Nephron (organoid): Measurements from ENCODE around the gene ZNF565.

Experiments
- H3K27ac Mint-ChIP-seq, 3 experiments: 2 replicates each; pipeline ENCODE4 v1.8.0; 2020; ENCODE audit warnings: mixed read lengths in 3 of 3, mild to moderate bottlenecking in 2 of 3, moderate library complexity in 1 of 3
- H3K27me3 Mint-ChIP-seq: 2 replicates; pipeline ENCODE4 v1.8.0; 2021; ENCODE audit warnings: low read depth, mild to moderate bottlenecking, moderate library complexity, mixed read lengths
- H3K36me3 Mint-ChIP-seq: 2 replicates; pipeline ENCODE4 v1.8.0; 2020; ENCODE audit warnings: low read depth, mixed read lengths
- H3K4me1 Mint-ChIP-seq: 2 replicates; pipeline ENCODE4 v1.8.0; 2020; ENCODE audit warnings: mixed read lengths
- H3K4me3 Mint-ChIP-seq, 3 experiments: 2 replicates each; pipeline ENCODE4 v1.8.0; 2020; ENCODE audit warnings: mild to moderate bottlenecking in 3 of 3, mixed read lengths in 3 of 3, moderate library complexity in 2 of 3
- H3K9me3 Mint-ChIP-seq: 2 replicates; pipeline ENCODE4 v1.8.0; 2020; ENCODE audit warnings: mixed read lengths
- TF ChIP-seq, protein P1 (sequence below), 3 experiments: fragments of 200-600 bp; sonication (generic); IDR thresholded peaks; one replicate each; pipeline ENCODE4 v1.5.0; 2021; ENCODE audit warnings: antibody characterized with exemption in 3 of 3; ENCODE audit not compliant: unreplicated experiment in 3 of 3

The ZNF565 gene

DNA sequence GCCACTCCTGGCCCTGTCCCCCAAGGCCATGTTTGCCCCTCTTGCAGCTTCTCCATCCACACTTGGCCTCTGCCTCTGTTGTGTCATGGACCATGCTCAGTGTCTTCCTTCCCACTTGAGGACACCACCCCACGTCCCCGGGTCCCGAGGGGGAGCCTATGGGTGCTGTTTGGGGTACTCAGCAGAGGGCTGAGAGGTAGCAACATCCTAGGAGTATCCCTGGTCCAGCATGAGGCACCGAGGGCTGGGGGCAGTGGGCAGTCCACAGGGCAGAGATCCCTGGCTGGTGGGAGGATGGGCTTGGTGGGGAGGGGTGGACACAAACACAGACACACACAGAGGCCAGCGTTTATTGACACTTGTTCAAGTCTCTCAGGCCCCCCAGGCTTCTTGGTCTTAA is 63.9 kb downstream of the ZNF565 start:
- H3K4me1 Mint-ChIP-seq = peaks cover 5% of the 10 kb centered on the region
- peaks cover 49% of the 10 kb centered on the region for H3K36me3 Mint-ChIP-seq
- no peak overlapping the region for H3K4me3 Mint-ChIP-seq
- no peaks in the 10 kb centered on the region for H3K9me3 Mint-ChIP-seq
- TF ChIP-seq, protein P1, sequence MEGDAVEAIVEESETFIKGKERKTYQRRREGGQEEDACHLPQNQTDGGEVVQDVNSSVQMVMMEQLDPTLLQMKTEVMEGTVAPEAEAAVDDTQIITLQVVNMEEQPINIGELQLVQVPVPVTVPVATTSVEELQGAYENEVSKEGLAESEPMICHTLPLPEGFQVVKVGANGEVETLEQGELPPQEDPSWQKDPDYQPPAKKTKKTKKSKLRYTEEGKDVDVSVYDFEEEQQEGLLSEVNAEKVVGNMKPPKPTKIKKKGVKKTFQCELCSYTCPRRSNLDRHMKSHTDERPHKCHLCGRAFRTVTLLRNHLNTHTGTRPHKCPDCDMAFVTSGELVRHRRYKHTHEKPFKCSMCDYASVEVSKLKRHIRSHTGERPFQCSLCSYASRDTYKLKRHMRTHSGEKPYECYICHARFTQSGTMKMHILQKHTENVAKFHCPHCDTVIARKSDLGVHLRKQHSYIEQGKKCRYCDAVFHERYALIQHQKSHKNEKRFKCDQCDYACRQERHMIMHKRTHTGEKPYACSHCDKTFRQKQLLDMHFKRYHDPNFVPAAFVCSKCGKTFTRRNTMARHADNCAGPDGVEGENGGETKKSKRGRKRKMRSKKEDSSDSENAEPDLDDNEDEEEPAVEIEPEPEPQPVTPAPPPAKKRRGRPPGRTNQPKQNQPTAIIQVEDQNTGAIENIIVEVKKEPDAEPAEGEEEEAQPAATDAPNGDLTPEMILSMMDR (IDR thresholded peaks at IDR 0.05; ENCODE audit: unreplicated experiment in 3 of 3) = no peak
- peak overlapping the region in 1 of 3 experiments; percentile 40 for H3K27ac Mint-ChIP-seq
- no peaks in the 10 kb centered on the region for H3K27me3 Mint-ChIP-seq

DNA sequence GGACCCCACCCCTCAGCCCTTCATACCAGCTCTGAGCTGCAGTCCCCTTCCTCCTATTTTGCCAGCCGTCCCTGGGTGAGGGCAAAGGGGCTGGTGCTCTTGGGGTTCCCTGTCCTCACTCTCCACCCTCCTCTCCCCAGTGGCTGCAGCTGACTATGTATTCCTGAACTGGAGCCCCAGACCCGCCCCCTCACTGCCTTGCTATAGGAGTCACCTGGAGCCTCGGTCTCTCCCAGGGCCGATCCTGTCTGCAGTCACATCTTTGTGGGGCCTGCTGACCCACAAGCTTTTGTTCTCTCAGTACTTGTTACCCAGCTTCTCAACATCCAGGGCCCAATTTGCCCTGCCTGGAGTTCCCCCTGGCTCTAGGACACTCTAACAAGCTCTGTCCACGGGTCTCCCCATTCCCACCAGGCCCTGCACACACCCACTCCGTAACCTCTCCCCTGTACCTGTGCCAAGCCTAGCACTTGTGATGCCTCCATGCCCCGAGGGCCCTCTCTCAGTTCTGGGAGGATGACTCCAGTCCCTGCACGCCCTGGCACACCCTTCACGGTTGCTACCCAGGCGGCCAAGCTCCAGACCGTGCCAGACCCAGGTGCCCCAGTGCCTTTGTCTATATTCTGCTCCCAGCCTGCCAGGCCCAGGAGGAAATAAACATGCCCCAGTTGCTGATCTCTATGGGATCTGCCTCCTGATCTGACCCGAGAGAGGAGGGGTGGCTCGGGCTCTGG is 64.6 kb downstream of the ZNF565 start:
- no peaks in the 10 kb centered on the region for H3K9me3 Mint-ChIP-seq
- TF ChIP-seq, protein P1 (IDR thresholded peaks at IDR 0.05; ENCODE audit: unreplicated experiment in 3 of 3) = no peak
- no peaks in the 10 kb centered on the region for H3K27me3 Mint-ChIP-seq
- no peak overlapping the region for H3K4me3 Mint-ChIP-seq
- H3K27ac Mint-ChIP-seq = peak overlapping the region in 1 of 3 experiments; percentile 40
- peaks cover 4% of the 10 kb centered on the region for H3K4me1 Mint-ChIP-seq
- H3K36me3 Mint-ChIP-seq = peaks cover 53% of the 10 kb centered on the region

DNA sequence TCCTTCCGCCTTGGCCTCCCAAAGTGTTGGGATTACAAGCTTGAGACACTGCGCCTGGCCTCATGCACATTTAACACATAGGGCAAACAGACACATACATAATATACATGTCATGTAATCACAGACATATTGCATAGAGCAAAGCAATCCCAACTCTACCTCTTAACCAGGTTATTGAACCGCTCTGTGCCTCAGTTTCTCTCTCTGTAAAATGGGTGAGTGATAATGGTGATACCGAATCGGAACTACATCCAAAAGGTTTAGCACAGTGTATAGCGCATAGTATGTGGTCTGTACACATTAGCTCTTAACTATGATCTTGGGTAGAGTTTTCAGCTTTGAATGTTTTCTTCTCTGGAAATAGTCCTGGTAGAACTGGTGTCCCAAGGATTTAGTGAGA is 69.8 kb downstream of the ZNF565 start:
- TF ChIP-seq, protein P1 (IDR thresholded peaks at IDR 0.05; ENCODE audit: unreplicated experiment in 3 of 3) = no peak
- H3K27me3 Mint-ChIP-seq = no peaks in the 10 kb centered on the region
- H3K27ac Mint-ChIP-seq = no peak overlapping the region
- peaks cover 9% of the 10 kb centered on the region for H3K4me1 Mint-ChIP-seq
- H3K4me3 Mint-ChIP-seq = peak overlapping the region in 1 of 3 experiments; percentile 34
- no peaks in the 10 kb centered on the region for H3K9me3 Mint-ChIP-seq
- peaks cover 67% of the 10 kb centered on the region for H3K36me3 Mint-ChIP-seq

DNA sequence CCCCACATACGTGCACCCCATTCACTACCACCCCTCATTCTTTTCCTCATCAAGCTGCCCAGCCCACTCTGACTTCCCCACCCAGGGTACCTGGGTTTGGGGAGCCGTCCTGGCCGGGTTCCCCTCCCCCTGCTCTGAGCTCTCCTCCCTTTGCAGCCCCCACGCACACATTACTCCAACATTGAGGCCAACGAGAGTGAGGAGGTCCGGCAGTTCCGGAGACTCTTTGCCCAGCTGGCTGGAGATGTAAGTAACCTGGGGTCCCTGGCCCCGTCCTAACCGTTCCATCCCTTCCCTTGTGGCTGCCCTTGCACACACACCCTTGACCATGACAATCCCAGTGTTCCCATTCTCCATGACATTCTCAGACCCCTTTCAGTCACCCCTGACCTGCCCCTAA is 72.0 kb downstream of the ZNF565 start:
- Mint-ChIP-seq H3K4me3 (peak overlapping the region; percentile 66 to 98 (median 68)), H3K9me3 (no peaks in the 10 kb centered on the region), H3K4me1 (peaks cover 9% of the 10 kb centered on the region), H3K36me3 (peaks cover 51% of the 10 kb centered on the region), H3K27ac (no peak overlapping the region), H3K27me3 (no peaks in the 10 kb centered on the region)
- TF ChIP-seq, protein P1 (IDR thresholded peaks at IDR 0.05; ENCODE audit: unreplicated experiment in 3 of 3) = no peak

DNA sequence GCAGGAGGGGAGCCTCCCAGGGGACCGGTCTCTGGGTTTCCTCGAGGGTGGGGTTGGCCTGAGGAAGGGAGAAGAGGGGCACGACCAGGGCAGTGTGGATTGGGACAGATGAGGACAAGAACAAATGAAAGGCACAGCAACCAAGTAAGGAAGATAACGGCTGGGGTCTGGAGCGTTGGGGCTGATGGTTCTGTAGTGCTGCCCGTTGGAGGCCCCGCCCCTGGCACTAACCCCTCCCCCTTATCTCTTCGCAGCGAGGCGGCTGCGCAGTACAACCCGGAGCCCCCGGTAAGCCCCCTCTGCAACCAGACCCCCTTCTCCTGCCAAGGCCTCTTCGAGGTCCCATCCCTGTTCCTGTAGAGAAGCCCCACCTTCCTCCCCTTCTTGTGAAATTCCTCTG is 72.4 kb downstream of the ZNF565 start:
- H3K27ac Mint-ChIP-seq = no peak overlapping the region
- peaks cover 9% of the 10 kb centered on the region for H3K4me1 Mint-ChIP-seq
- H3K9me3 Mint-ChIP-seq = no peaks in the 10 kb centered on the region
- TF ChIP-seq, protein P1 (IDR thresholded peaks at IDR 0.05; ENCODE audit: unreplicated experiment in 3 of 3) = no peak
- no peaks in the 10 kb centered on the region for H3K27me3 Mint-ChIP-seq
- peaks cover 48% of the 10 kb centered on the region for H3K36me3 Mint-ChIP-seq
- peak overlapping the region; percentile 98 to 99 (median 99) for H3K4me3 Mint-ChIP-seq
